ENCODE results near the gene BCL7B. TPM values are rescaled to one million over a fixed set of nuclear protein-coding genes. Genes with fewer than 3 reads are reported as not detected.
A peak's percentile ranks its signal among the peaks of the same experiment; 100 is the strongest.

BCL7B gene
- total and polyA plus RNA-seq, 10 of the 15 experiments (the other 5 are each of a cell fraction or from before 2014, with no cell fraction given): 10.9 to 61.8 (median 50.2) TPM

DNA sequence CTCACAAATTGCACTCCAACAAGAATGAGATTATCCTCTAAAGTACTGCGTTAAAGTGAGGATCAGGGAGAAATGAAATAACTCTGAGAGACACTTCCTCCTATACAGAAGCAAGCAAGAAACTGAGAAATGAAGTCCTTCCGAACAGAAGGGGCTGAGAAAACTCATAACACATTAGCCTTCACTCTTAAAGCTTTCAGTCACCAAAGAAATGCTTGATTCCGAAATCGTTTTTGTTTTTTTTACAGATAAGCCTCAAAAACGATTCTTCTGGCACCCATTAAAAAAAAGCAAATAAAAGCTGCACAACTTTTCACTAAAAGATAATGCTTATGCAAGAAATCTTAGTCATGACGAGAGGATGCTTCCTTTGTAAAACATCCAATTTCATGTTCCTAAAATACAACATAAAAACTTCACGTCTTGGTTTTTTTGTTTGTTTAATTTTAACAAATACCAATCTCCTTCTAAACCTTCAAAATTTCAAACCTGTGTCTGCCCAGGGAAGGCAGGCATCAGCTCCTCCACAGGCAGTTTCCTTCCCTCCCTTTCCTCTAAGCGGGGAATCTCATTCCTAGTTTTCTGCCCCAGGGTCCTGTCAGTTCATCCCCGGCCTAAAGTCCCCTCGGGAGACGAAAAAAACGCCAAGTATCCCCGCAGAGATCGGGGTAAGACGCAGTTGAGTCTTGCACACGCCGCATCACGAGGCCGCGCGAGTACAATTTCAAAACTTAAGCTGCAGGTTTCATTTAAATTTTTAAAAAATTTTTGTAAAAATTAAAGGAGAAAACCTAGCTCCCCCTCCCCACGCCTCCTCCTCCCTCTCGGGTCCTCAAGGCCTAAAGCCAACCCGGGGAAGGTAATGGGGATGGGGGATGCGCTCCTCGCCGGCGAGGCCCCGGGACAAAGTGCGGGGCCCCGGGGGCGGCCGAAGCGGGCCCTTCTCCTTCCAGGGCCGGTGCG lies 36.5 kb downstream of the BCL7B start:
- peaks cover 2 to 11% of the 10 kb centered on the region in 2 experiments; a peak in 3 of 4 replicates for H3K36me3 ChIP-seq (ENCODE audit: control insufficient read depth in 2 of 2, insufficient read depth in 2 of 2, low read length in 1 of 2)
- peak overlapping the region; percentile 76 for H3K4me2 ChIP-seq (ENCODE audit: control insufficient read depth, insufficient read depth)
- peaks cover 10% of the 10 kb centered on the region for H3K4me1 ChIP-seq (ENCODE audit: control insufficient read depth, insufficient read depth, low read length)
- H3K9me3 ChIP-seq (replicated peaks; ENCODE audit: control insufficient read depth, insufficient read depth, low read length): no peaks in the 10 kb centered on the region; the same call in 2 of the 3 replicates
- intact Hi-C loops (cut with micrococcal nuclease; ENCODE audit: unreplicated experiment) (loop anchor here (10.0 kb wide), 2 partner anchors 164 to 214 kb away; partner anchors contain the start of genes ABHD11, BUD23 and DNAJC30), in situ Hi-C loops (cut with MboI) (no loop called here)
- SMC1A ChIA-PET (ENCODE audit: uncharacterized antibody, unreplicated experiment): interaction anchor here (0.6 to 1.4 kb wide), 6 partner anchors 11 to 74 kb away, joined by 3 to 5 read pairs (median 3); partner anchors contain the start of genes BCL7B and TBL2
- RAD21 ChIA-PET (ENCODE audit: unreplicated experiment): interaction anchor here (0.7 to 3.3 kb wide), 7 partner anchors 9 to 218 kb away, joined by 3 to 21 read pairs (median 4); partner anchors contain the start of genes ABHD11 and BCL7B
- no peak for ATAC-seq
- H3K9ac ChIP-seq (ENCODE audit: control insufficient read depth, insufficient read depth, low read length): peak overlapping the region; percentile 80
- peaks cover 61% of the 10 kb centered on the region for H3K79me2 ChIP-seq (ENCODE audit: control insufficient read depth, insufficient read depth, low read length)
- DNase-seq (ENCODE audit: low read depth, low spot score): no peak
- peak; percentile 59 for FAIRE-seq
- H4K20me1 ChIP-seq (ENCODE audit: control insufficient read depth, insufficient read depth): no peaks in the 10 kb centered on the region
- CTCF ChIA-PET: interaction anchor here (0.6 to 1.9 kb wide), 8 partner anchors 13 to 691 kb away, joined by 3 to 4 read pairs (median 3); no protein-coding TSS in a partner anchor
- no peak overlapping the region for H2AFZ ChIP-seq (ENCODE audit: control insufficient read depth, low read depth, low read length)
- 2% methylated on average over 36 of the region's 36 CpGs for WGBS (ENCODE audit: insufficient coverage, insufficient replicate concordance, low lambda C conversion rate, missing lambda C conversion rate)
- peak overlapping the region; percentile 91 for H3K27ac ChIP-seq (ENCODE audit: control insufficient read depth, insufficient read depth)
- peak overlapping the region; percentile 76 for H3K4me3 ChIP-seq
- BruUV-seq (replicated peaks): TSS peak; percentile 52
- POLR2A ChIA-PET: interaction anchor here (0.6 to 4.2 kb wide), 8 partner anchors 19 to 476 kb away, joined by 3 to 41 read pairs (median 4); partner anchors contain the start of genes BCL7B and TBL2
- no peaks in the 10 kb centered on the region for H3K27me3 ChIP-seq (replicated peaks in 1 of 2; ENCODE audit: control insufficient read depth in 2 of 2, insufficient read depth in 2 of 2, low read length in 1 of 2)
- TF ChIP-seq BACH1 (IDR thresholded peaks at IDR 0.05; ENCODE audit: borderline replicate concordance) (no peak), SPI1 (IDR thresholded peaks at IDR 0.05; ENCODE audit: borderline replicate concordance, insufficient read depth, low read depth, low read length) (peak; percentile 35; the same call in 1 of the 2 replicates), SIN3A (IDR thresholded peaks at IDR 0.05; ENCODE audit: low read depth, low read length) (no peak)
- TF ChIP-seq, protein P1, sequence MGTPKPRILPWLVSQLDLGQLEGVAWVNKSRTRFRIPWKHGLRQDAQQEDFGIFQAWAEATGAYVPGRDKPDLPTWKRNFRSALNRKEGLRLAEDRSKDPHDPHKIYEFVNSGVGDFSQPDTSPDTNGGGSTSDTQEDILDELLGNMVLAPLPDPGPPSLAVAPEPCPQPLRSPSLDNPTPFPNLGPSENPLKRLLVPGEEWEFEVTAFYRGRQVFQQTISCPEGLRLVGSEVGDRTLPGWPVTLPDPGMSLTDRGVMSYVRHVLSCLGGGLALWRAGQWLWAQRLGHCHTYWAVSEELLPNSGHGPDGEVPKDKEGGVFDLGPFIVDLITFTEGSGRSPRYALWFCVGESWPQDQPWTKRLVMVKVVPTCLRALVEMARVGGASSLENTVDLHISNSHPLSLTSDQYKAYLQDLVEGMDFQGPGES (IDR thresholded peaks at IDR 0.05): no peak
